Measurements from ENCODE around the gene OSBPL10.

Gene OSBPL10

GRCh38 chr3:31839144-31839917 lies 141.7 kb downstream of the OSBPL10 start:
- DNase-seq = no peak

GRCh38 chr3:31836131-31837075 lies 144.7 kb downstream of the OSBPL10 start:
- DNase-seq = no peak

- no peak for DNase-seq
Observed at GRCh38 chr3:31833391-31834190, 147.5 kb downstream of the OSBPL10 start.

GRCh38 chr3:31832551-31832950 lies 148.5 kb downstream of the OSBPL10 start:
- DNase-seq = no peak

- no peak for DNase-seq
Observed at GRCh38 chr3:31831591-31831990, 149.5 kb downstream of the OSBPL10 start.

- DNase-seq = no peak
Observed at GRCh38 chr3:31829826-31830426, 151.1 kb downstream of the OSBPL10 start.

GRCh38 chr3:31829010-31829409 lies 152.1 kb downstream of the OSBPL10 start:
- no peak for DNase-seq

- no peak for DNase-seq
Observed at GRCh38 chr3:31828007-31828406, 153.1 kb downstream of the OSBPL10 start.

- DNase-seq = no peak
Observed at GRCh38 chr3:31823184-31823583, 157.9 kb downstream of the OSBPL10 start.

GRCh38 chr3:31821118-31821517 lies 159.9 kb downstream of the OSBPL10 start:
- no peak for DNase-seq

- no peak for DNase-seq
Observed at GRCh38 chr3:31819441-31819840, 161.6 kb downstream of the OSBPL10 start.

- DNase-seq = no peak
Observed at GRCh38 chr3:31817411-31817966, 163.6 kb downstream of the OSBPL10 start.

- no peak for DNase-seq
Observed at GRCh38 chr3:31815631-31816440, 165.2 kb downstream of the OSBPL10 start.

- DNase-seq = no peak
Observed at GRCh38 chr3:31815006-31815405, 166.1 kb downstream of the OSBPL10 start.

- DNase-seq = no peak
Observed at GRCh38 chr3:31813686-31814085, 167.4 kb downstream of the OSBPL10 start.

- DNase-seq = no peak
Observed at GRCh38 chr3:31813197-31813596, 167.9 kb downstream of the OSBPL10 start.

GRCh38 chr3:31810991-31811433 lies 170.1 kb downstream of the OSBPL10 start:
- no peak for DNase-seq

- DNase-seq = no peak
Observed at GRCh38 chr3:31808143-31808720, 172.8 kb downstream of the OSBPL10 start.

- DNase-seq = no peak
Observed at GRCh38 chr3:31804251-31805051, 176.6 kb downstream of the OSBPL10 start.
